ENCODE measurements around the gene CCNL2.

The CCNL2 gene

DNA sequence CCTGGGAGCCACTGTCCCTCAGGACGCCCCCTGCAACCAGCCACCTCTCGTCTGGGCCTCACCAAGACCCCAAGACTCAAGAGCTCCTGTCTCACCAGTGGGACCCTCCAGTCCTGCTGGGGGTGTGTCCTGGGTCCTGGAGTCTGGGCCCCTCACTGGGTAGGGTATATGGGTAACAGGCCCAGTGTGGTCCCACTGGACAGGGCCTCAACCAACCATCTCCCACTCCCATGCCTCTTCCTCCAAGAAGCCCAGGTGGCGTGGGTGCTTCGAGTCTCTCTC is 35.6 kb upstream of the CCNL2 start:
- TF ChIP-seq YY1 (IDR thresholded peaks at IDR 0.05; ENCODE audit: insufficient read depth, insufficient read length) (no peak), SUZ12 (IDR thresholded peaks at IDR 0.05; ENCODE audit: extremely low read depth, insufficient read depth, insufficient read length) (no peak), ZNF274 (IDR thresholded peaks at IDR 0.05; ENCODE audit: low read depth, low read length) (no peak)
- H3K36me3 ChIP-seq (ENCODE audit: insufficient read depth, insufficient read length, low read length) = no peaks in the 10 kb centered on the region
- H3K4me3 ChIP-seq (ENCODE audit: insufficient read length, low read depth) = peak overlapping the region; percentile 57
- peaks cover 38% of the 10 kb centered on the region for H3K4me1 ChIP-seq (ENCODE audit: insufficient read depth, insufficient read length)
- H3K9me3 ChIP-seq (ENCODE audit: insufficient read depth, low read length) = no peaks in the 10 kb centered on the region
- DNase-seq (ENCODE audit: low read depth, low spot score) = no peak
- H3K27me3 ChIP-seq (ENCODE audit: insufficient read depth, insufficient read length) = peaks cover 23% of the 10 kb centered on the region
- peak overlapping the region; percentile 82 for H3K9ac ChIP-seq (ENCODE audit: insufficient read length, low read depth)

DNA sequence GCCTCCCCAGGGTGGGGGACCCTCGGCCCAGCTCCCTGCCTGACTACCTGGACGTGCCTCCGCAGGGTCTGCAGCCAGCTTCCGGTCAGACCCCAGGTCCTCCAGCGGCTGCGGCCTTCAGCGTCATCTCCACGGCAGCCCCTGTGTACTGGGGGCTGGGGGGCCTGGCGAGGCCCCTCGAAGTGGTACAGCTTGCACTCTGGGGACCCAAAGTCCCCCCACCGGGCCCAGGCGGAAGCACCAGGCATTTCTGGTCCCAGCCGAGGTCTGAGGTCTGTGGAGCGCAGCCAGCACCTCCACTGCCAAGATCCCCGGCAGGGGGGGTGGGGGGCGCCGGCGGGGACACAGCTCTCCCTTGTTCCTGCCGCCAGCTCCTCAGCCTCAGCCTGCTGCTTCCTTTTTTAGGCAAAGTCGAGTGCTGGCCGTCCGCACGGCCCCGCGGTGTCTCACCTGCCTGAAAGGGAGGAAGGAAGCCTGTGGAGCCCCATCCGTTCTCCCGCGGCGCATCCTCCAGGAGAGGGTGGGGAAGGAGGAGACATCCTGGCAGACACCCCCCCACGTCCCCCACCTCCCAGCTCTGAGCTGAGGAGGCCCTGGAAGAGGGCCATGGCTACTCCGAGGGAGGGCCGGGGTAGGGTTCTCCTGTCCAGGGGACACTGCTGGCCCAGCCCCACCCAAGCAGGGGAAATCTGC is 35.1 kb upstream of the CCNL2 start:
- DNase-seq (ENCODE audit: low read depth, low spot score) = no peak
- Histone ChIP-seq H3K9ac (ENCODE audit: insufficient read length, low read depth) (peak overlapping the region; percentile 82), H3K9me3 (ENCODE audit: insufficient read depth, low read length) (no peaks in the 10 kb centered on the region), H3K36me3 (ENCODE audit: insufficient read depth, insufficient read length, low read length) (no peaks in the 10 kb centered on the region), H3K27me3 (ENCODE audit: insufficient read depth, insufficient read length) (peaks cover 23% of the 10 kb centered on the region), H3K4me3 (ENCODE audit: insufficient read length, low read depth) (peak overlapping the region; percentile 57), H3K4me1 (ENCODE audit: insufficient read depth, insufficient read length) (peaks cover 38% of the 10 kb centered on the region)
- TF ChIP-seq ZNF274 (IDR thresholded peaks at IDR 0.05; ENCODE audit: low read depth, low read length) (no peak), YY1 (IDR thresholded peaks at IDR 0.05; ENCODE audit: insufficient read depth, insufficient read length) (no peak), SUZ12 (IDR thresholded peaks at IDR 0.05; ENCODE audit: extremely low read depth, insufficient read depth, insufficient read length) (no peak)

DNA sequence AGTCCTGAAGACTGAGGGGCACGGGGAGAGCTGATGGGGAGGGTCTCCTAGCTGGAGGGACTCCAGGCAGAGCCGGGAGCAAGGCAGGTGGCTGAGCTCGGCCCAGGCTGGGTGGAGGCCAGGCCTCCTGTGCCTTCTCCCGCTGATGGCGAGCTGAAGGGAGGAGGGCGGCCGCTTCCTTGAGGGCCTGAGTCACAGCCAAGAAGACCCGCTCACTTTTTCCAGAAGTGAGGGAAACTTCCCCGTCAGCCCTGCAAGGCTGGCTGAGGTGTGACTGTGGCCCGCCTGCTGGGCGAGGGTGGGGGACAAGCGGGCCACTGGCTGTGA is 34.6 kb upstream of the CCNL2 start:
- no peak for TF ChIP-seq SUZ12 (IDR thresholded peaks at IDR 0.05; ENCODE audit: extremely low read depth, insufficient read depth, insufficient read length)
- no peak for TF ChIP-seq YY1 (IDR thresholded peaks at IDR 0.05; ENCODE audit: insufficient read depth, insufficient read length)
- TF ChIP-seq ZNF274 (IDR thresholded peaks at IDR 0.05; ENCODE audit: low read depth, low read length) = no peak

DNA sequence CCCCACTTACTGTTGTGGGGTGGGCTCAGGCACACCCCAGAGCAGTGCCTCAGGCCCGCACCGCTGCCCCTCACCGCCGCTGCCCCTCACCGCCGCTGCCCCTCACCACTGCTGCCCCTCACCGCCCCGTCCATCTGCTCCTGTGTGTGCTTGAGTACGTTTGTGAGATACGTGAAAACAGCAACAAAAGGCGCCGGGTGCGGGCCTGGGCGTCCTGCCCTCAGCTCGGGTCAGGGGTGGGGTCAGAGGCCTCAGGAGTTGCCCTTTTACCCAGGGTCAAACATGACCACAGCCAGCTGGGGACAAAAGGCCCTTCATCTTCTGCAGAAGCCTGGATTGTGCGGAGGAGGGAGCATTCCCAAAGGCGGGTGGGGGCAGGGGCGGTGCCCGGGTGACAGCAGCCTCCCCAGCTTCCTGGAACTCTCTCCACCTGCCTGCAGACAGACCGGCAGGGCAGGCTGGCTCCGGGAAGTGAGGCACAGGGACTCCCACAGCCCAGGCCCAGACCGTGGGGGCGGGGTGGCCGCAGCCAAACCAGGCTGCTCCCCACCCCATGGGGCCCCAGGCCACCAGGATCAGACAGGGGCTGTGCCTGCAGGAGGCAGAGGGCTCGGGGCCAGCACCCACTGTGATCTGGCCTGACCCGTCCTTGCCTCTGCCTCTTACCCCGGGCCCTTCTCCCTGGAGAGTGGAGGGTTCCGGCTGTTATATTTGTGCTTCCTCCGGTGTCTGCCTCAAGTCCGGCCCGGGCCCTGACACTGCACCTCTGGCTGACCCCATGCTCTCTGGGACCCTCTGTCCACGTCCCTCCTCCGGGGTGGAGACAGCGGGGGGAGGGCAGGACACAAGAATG is 34.0 kb upstream of the CCNL2 start:
- Histone ChIP-seq H3K4me1 (ENCODE audit: insufficient read depth, insufficient read length) (peaks cover 31% of the 10 kb centered on the region), H3K9me3 (ENCODE audit: insufficient read depth, low read length) (no peaks in the 10 kb centered on the region), H3K9ac (ENCODE audit: insufficient read length, low read depth) (peak overlapping the region; percentile 82), H3K4me3 (ENCODE audit: insufficient read length, low read depth) (peak overlapping the region; percentile 8), H3K36me3 (ENCODE audit: insufficient read depth, insufficient read length, low read length) (no peaks in the 10 kb centered on the region), H3K27me3 (ENCODE audit: insufficient read depth, insufficient read length) (peaks cover 23% of the 10 kb centered on the region)
- TF ChIP-seq SUZ12 (IDR thresholded peaks at IDR 0.05; ENCODE audit: extremely low read depth, insufficient read depth, insufficient read length) (no peak), YY1 (IDR thresholded peaks at IDR 0.05; ENCODE audit: insufficient read depth, insufficient read length) (no peak), ZNF274 (IDR thresholded peaks at IDR 0.05; ENCODE audit: low read depth, low read length) (no peak)
- no peak for DNase-seq (ENCODE audit: low read depth, low spot score)

More for the DNA sequence above, 34.6 kb upstream of the CCNL2 start:
- H3K9me3 ChIP-seq (ENCODE audit: insufficient read depth, low read length) = no peaks in the 10 kb centered on the region
- H3K36me3 ChIP-seq (ENCODE audit: insufficient read depth, insufficient read length, low read length) = no peaks in the 10 kb centered on the region
- DNase-seq (ENCODE audit: low read depth, low spot score) = no peak
- H3K4me3 ChIP-seq (ENCODE audit: insufficient read length, low read depth) = peak overlapping the region; percentile 21
- peaks cover 23% of the 10 kb centered on the region for H3K27me3 ChIP-seq (ENCODE audit: insufficient read depth, insufficient read length)
- H3K4me1 ChIP-seq (ENCODE audit: insufficient read depth, insufficient read length) = peaks cover 35% of the 10 kb centered on the region
- H3K9ac ChIP-seq (ENCODE audit: insufficient read length, low read depth) = peak overlapping the region; percentile 82

DNA sequence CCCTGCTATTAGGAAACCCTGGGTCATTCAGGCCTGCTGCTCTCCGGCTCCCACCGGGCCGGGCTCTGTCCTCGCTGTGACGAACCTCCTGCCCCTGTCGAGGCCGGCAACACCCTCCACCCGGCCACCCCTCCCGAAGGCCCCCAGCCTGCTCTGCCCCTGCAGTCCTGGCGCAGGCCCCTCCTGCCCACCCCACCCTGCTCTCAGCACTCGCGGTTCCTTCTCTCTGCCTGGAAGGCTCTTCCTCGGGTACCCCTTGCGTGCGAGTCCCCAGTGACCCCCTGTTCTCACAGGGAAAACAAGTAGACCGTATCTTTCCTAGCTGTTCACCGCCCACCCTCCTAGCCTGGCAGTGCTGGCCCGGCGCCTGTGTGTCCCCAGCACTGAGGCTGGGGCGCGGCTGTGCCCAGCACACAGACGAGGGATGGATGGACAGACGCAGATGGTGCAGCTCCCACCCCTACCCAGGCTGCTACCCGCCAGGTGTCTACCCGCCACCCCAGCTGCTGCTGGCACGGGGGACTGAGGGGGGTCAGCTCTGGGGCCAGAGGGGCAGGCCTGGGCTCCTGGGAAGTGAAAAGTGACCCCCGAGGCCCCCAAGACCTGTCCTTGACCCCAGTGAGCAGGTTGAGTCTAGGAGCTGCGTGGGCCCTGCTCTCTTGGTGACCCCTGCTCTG is 33.3 kb upstream of the CCNL2 start:
- H3K27me3 ChIP-seq (ENCODE audit: insufficient read depth, insufficient read length) = peaks cover 23% of the 10 kb centered on the region
- DNase-seq (ENCODE audit: low read depth, low spot score) = no peak
- no peaks in the 10 kb centered on the region for H3K36me3 ChIP-seq (ENCODE audit: insufficient read depth, insufficient read length, low read length)
- H3K9ac ChIP-seq (ENCODE audit: insufficient read length, low read depth) = peak overlapping the region; percentile 56
- H3K4me3 ChIP-seq (ENCODE audit: insufficient read length, low read depth) = no peak overlapping the region
- H3K9me3 ChIP-seq (ENCODE audit: insufficient read depth, low read length) = no peaks in the 10 kb centered on the region
- H3K4me1 ChIP-seq (ENCODE audit: insufficient read depth, insufficient read length) = peaks cover 31% of the 10 kb centered on the region
- TF ChIP-seq YY1 (IDR thresholded peaks at IDR 0.05; ENCODE audit: insufficient read depth, insufficient read length) (no peak), ZNF274 (IDR thresholded peaks at IDR 0.05; ENCODE audit: low read depth, low read length) (no peak), SUZ12 (IDR thresholded peaks at IDR 0.05; ENCODE audit: extremely low read depth, insufficient read depth, insufficient read length) (no peak)

DNA sequence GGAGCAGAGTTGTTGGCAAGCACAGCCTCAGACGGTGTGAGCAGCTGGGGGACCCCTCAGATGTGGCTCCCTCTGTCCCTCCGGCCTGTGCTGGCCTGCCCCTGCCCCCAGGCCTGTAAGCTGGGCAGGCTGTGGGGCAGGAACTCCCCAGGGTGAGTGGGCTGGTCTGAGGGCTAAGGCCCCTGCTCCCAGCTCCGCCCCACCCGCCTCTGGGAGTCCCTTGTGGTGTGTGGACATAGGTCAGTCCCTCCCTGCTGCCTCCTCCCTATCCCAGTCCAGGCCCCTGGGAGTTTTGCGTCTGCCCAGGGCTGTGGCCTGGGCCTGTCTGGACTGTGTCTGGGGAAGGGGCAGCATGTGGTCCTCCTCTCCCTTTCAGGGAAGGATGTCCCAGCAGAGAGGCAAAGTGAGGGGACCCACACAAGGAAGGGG is 32.7 kb upstream of the CCNL2 start:
- H3K36me3 ChIP-seq (ENCODE audit: insufficient read depth, insufficient read length, low read length) = no peaks in the 10 kb centered on the region
- TF ChIP-seq ZNF274 (IDR thresholded peaks at IDR 0.05; ENCODE audit: low read depth, low read length) (no peak), SUZ12 (IDR thresholded peaks at IDR 0.05; ENCODE audit: extremely low read depth, insufficient read depth, insufficient read length) (no peak), YY1 (IDR thresholded peaks at IDR 0.05; ENCODE audit: insufficient read depth, insufficient read length) (no peak)
- no peaks in the 10 kb centered on the region for H3K9me3 ChIP-seq (ENCODE audit: insufficient read depth, low read length)
- H3K27me3 ChIP-seq (ENCODE audit: insufficient read depth, insufficient read length) = peaks cover 19% of the 10 kb centered on the region
- H3K4me1 ChIP-seq (ENCODE audit: insufficient read depth, insufficient read length) = peaks cover 29% of the 10 kb centered on the region
- DNase-seq (ENCODE audit: low read depth, low spot score) = no peak
- no peak overlapping the region for H3K4me3 ChIP-seq (ENCODE audit: insufficient read length, low read depth)
- peak overlapping the region; percentile 56 for H3K9ac ChIP-seq (ENCODE audit: insufficient read length, low read depth)
